Thyroid gland (tissue), 4 donors: Measurements from ENCODE around the gene PRKCZ.

Source experiments
- POLR2A ChIP-seq, 2 donors: fragments of 450-650 bp; IDR thresholded peaks; one replicate each; pipeline ENCODE4 v1.6.1; 2017; ENCODE audit warnings: antibody characterized with exemption in 2 of 2, mild to moderate bottlenecking in 2 of 2, moderate library complexity in 1 of 2
- TF ChIP-seq, protein P1 (sequence below), 6 experiments: fragments of 200-600 bp in 3 of 6; fragments of 450-650 bp in 3 of 6; sonication (generic) in 3 of 6; IDR thresholded peaks; one replicate each; pipeline ENCODE4 v1.5.1; 2016 to 2019; ENCODE audit warnings: antibody characterized with exemption in 6 of 6, mild to moderate bottlenecking in 2 of 6, inconsistent platforms in 1 of 6, moderate library complexity in 1 of 6

DNA sequence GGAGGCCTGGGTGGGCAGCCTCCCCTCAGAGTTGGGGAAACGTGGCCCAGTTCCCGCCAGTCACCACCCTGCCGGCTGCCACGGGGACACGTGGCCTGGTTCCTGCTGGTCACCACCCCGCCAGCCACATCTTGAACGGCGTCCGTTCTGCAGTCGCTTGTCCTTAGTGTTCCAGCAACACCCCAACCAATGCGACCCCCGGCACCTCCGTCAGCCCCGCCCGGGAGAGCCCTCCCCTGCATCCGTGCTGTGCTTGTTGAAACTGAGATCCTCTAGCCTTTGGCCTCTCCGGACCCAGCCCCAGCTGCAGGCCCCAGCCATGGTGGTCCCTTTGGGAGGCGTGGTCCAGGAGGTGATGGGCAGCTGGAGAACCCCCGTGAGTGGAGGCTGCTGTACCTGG lies 18.7 kb downstream of the PRKCZ start:
- TF ChIP-seq, protein P1, sequence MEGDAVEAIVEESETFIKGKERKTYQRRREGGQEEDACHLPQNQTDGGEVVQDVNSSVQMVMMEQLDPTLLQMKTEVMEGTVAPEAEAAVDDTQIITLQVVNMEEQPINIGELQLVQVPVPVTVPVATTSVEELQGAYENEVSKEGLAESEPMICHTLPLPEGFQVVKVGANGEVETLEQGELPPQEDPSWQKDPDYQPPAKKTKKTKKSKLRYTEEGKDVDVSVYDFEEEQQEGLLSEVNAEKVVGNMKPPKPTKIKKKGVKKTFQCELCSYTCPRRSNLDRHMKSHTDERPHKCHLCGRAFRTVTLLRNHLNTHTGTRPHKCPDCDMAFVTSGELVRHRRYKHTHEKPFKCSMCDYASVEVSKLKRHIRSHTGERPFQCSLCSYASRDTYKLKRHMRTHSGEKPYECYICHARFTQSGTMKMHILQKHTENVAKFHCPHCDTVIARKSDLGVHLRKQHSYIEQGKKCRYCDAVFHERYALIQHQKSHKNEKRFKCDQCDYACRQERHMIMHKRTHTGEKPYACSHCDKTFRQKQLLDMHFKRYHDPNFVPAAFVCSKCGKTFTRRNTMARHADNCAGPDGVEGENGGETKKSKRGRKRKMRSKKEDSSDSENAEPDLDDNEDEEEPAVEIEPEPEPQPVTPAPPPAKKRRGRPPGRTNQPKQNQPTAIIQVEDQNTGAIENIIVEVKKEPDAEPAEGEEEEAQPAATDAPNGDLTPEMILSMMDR (IDR thresholded peaks at IDR 0.05), result no peak
- no peak for TF ChIP-seq POLR2A (IDR thresholded peaks at IDR 0.05)
